ENCODE results near the gene SLC25A36. TPM values are rescaled to one million over a fixed set of nuclear protein-coding genes. Genes with fewer than 3 reads are reported as not detected.

SLC25A36 gene
- total and polyA plus RNA-seq, 2 of the 4 experiments (the other 2 are of a cell fraction): 31.3 to 76.7 TPM

GRCh38 chr3:140905559-140905958, 36.1 kb upstream of the SLC25A36 start:
- H3K79me1 ChIP-seq (ENCODE audit: low read depth in 1 of 2, low read length in 2 of 2): no peaks in the 10 kb centered on the region
- ChIA-PET POLR2A (ENCODE audit: unreplicated experiment) (no interaction called here), CTCF (no interaction called here)
- no peak overlapping the region for H2BK120ac ChIP-seq (ENCODE audit: low read depth, low read length)
- no peaks in the 10 kb centered on the region for H3K9me3 ChIP-seq (ENCODE audit: control insufficient read depth, insufficient read depth, low read length)
- no peak overlapping the region for H3K56ac ChIP-seq (ENCODE audit: extremely low read depth, insufficient read depth, low read length)
- no peak overlapping the region for H4K91ac ChIP-seq (ENCODE audit: insufficient read depth, low read depth, low read length)
- no peak overlapping the region for H4K8ac ChIP-seq (ENCODE audit: low read depth in 2 of 2, low read length in 2 of 2)
- no peak overlapping the region for H3K4me3 ChIP-seq (ENCODE audit: insufficient read depth, low read depth, low read length)
- no peaks in the 10 kb centered on the region for H3K9me1 ChIP-seq (ENCODE audit: insufficient read depth, low read length)
- no peak overlapping the region for H3K14ac ChIP-seq (replicated peaks; ENCODE audit: low read depth, low read length)
- BruUV-seq (replicated peaks): no TSS peak
- H3K27ac ChIP-seq (ENCODE audit: insufficient read depth, low read length): no peak overlapping the region
- no peak overlapping the region for H3K9ac ChIP-seq (ENCODE audit: low read depth, low read length)
- H3K36me3 ChIP-seq (ENCODE audit: control insufficient read depth, insufficient read depth, low read length): no peaks in the 10 kb centered on the region
- no peak overlapping the region for H2AK5ac ChIP-seq (ENCODE audit: low read depth, low read length)
- H3K23ac ChIP-seq (ENCODE audit: low read depth, low read length): no peak overlapping the region
- DNase-seq (no peak), ATAC-seq (ENCODE audit: low read depth) (no peak; the same call in 1 of the 2 replicates)
- WGBS, 2 experiments (ENCODE audit: extremely low coverage in 2 of 2, insufficient read length in 1 of 2): 60% methylated on average over 1 of the region's 2 CpGs; no CpG with 5 or more reads in 1 of the 2 experiments
- H2BK5ac ChIP-seq (ENCODE audit: low read depth, low read length, poor library complexity, severe bottlenecking): no peak overlapping the region
- in situ Hi-C loops (cut with MboI; ENCODE audit: low sequenced_read_pairs) (no loop called here), intact Hi-C loops (cut with micrococcal nuclease) (no loop called here), dilution Hi-C loops (cut with HindIII; ENCODE audit: low sequenced_read_pairs, unreplicated experiment) (no loop called here)
- H3K4me2 ChIP-seq (ENCODE audit: low read depth, low read length): no peak overlapping the region
- no peaks in the 10 kb centered on the region for H3K4me1 ChIP-seq (ENCODE audit: control insufficient read depth, insufficient read depth, low read length)
- H2BK15ac ChIP-seq (ENCODE audit: low read depth, low read length): no peak overlapping the region
- H2AFZ ChIP-seq (replicated peaks; ENCODE audit: low read length, poor library complexity): no peak overlapping the region
- peaks cover 3% of the 10 kb centered on the region for H3K27me3 ChIP-seq (ENCODE audit: control insufficient read depth, insufficient read depth, low read length)
- no peak overlapping the region for H2AK9ac ChIP-seq (replicated peaks; ENCODE audit: low read depth, low read length, poor library complexity)
- no peaks in the 10 kb centered on the region for H4K20me1 ChIP-seq (ENCODE audit: insufficient read depth, low read length)
- no peak overlapping the region for H3K18ac ChIP-seq (ENCODE audit: low read depth, low read length)
- no peak overlapping the region for H4K5ac ChIP-seq (ENCODE audit: low read depth, low read length)
- TF ChIP-seq MXI1 (IDR thresholded peaks at IDR 0.05; ENCODE audit: borderline replicate concordance, low read depth, low read length) (no peak), RFX5 (IDR thresholded peaks at IDR 0.05; ENCODE audit: low read depth, low read length) (no peak), MAFK (IDR thresholded peaks at IDR 0.05; ENCODE audit: low read depth, low read length) (no peak), CTCF (conservative IDR thresholded peaks at IDR 0.05; ENCODE audit: low read depth, low read length) (no peak), MAZ (IDR thresholded peaks at IDR 0.05; ENCODE audit: borderline replicate concordance, low read depth, low read length) (no peak), FOS (IDR thresholded peaks at IDR 0.05; ENCODE audit: low read depth, low read length) (no peak)
- H2BK20ac ChIP-seq (ENCODE audit: low read depth, low read length): no peak overlapping the region
- no peak overlapping the region for H3K4ac ChIP-seq (ENCODE audit: low read depth, low read length)

All from IMR-90 (cell line).